Measurements from ENCODE around the gene CDC42BPA. TPM values are rescaled to one million over a fixed set of nuclear protein-coding genes. Genes with fewer than 3 reads are reported as not detected.

CDC42BPA gene
- total and polyA plus RNA-seq, 2 of the 8 experiments (the other 6 are each of a cell fraction or from before 2014, with no cell fraction given), result 7.1 to 28.5 TPM

DNA sequence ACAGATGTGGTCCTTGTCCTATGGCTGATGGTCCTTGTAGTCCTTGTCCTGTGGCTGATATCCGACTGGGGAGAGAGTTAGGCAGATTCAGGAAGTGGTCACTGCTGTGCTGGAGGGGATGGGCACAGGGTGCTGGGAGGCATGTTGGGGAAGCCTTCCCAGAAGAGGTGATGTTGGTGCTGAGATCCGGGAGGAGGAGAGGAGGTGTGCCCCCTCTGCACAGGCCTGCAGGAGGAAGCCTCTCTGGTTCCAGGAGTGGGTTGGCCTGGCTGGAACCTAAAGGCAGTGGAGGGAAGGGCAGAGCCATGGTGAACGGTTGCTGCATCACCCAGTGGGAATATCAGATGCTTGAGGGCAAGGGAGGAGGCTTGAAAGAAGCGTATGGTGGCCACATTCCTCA lies 363.5 kb downstream of the CDC42BPA start:
- no peak for FAIRE-seq
- no peak overlapping the region for H2BK20ac ChIP-seq (ENCODE audit: low read length)
- H3K36me3 ChIP-seq (ENCODE audit: control insufficient read depth in 2 of 4, insufficient read depth in 4 of 4, low read length in 3 of 4), result no peaks in the 10 kb centered on the region
- peaks cover 5 to 34% of the 10 kb centered on the region in 2 experiments for H3K79me2 ChIP-seq (ENCODE audit: control insufficient read depth in 1 of 2, insufficient read depth in 2 of 2, low read length in 2 of 2)
- DNase-seq (ENCODE audit: low read depth in 1 of 2, low spot score in 2 of 2), result no peak
- H3K4me2 ChIP-seq (ENCODE audit: insufficient read depth in 1 of 2, low read depth in 2 of 2, low read length in 2 of 2), result no peak overlapping the region
- H3K4me1 ChIP-seq (replicated peaks in 1 of 4; ENCODE audit: control insufficient read depth in 3 of 4, insufficient read depth in 4 of 4, low read length in 3 of 4), result peaks cover 0 to 4% (median 0%) of the 10 kb centered on the region in 4 experiments; a peak in 3 of 7 replicates
- H3K27me3 ChIP-seq (replicated peaks in 1 of 4; ENCODE audit: control insufficient read depth in 3 of 4, extremely low read depth in 1 of 4, insufficient read depth in 3 of 4, low read length in 3 of 4), result no peaks in the 10 kb centered on the region
- ChIA-PET POLR2A (ENCODE audit: partially characterized antibody) (no interaction called here), CTCF (ENCODE audit: partially characterized antibody) (interaction anchor here (0.6 kb wide), 1 partner anchor 219 kb away, joined by 3 read pairs; no protein-coding TSS in a partner anchor)
- H3K79me1 ChIP-seq (ENCODE audit: low read depth, low read length), result peaks cover 7% of the 10 kb centered on the region; the same call in 1 of the 2 replicates
- H3K56ac ChIP-seq (replicated peaks; ENCODE audit: insufficient read length, low read depth, low read length), result no peak overlapping the region
- no peak overlapping the region for H3K23ac ChIP-seq (ENCODE audit: insufficient read length)
- H2BK5ac ChIP-seq (ENCODE audit: low read depth, low read length), result peak overlapping the region; percentile 44; the same call in 1 of the 2 replicates
- H4K91ac ChIP-seq (replicated peaks; ENCODE audit: insufficient read length, low read length), result peak overlapping the region; percentile 6
- H2AFZ ChIP-seq (ENCODE audit: low read length), result no peak overlapping the region
- H2BK15ac ChIP-seq (ENCODE audit: low read length), result no peak overlapping the region
- H2BK12ac ChIP-seq (ENCODE audit: low read depth, low read length), result no peak overlapping the region
- H3K9me3 ChIP-seq (ENCODE audit: insufficient read depth in 2 of 2, low read depth in 1 of 2, low read length in 1 of 2), result peaks cover 1 to 3% of the 10 kb centered on the region in 2 experiments; a peak in 2 of 4 replicates
- H3K4me3 ChIP-seq (ENCODE audit: extremely low read depth in 1 of 4, insufficient read depth in 2 of 4, low read depth in 3 of 4, low read length in 4 of 4), result no peak overlapping the region
- no peak overlapping the region for H4K8ac ChIP-seq (ENCODE audit: extremely low read depth, insufficient read depth, low read length)
- peaks cover 0 to 2% of the 10 kb centered on the region in 2 experiments for H4K20me1 ChIP-seq (replicated peaks in 1 of 2; ENCODE audit: control insufficient read depth in 1 of 2, insufficient read depth in 2 of 2, low read length in 2 of 2)
- H2BK120ac ChIP-seq (replicated peaks; ENCODE audit: low read depth, low read length), result no peak overlapping the region
- H3K9ac ChIP-seq (replicated peaks in 1 of 4; ENCODE audit: extremely low read depth in 1 of 4, low read depth in 3 of 4, low read length in 3 of 4), result no peak overlapping the region
- no peak overlapping the region for H3K4ac ChIP-seq (replicated peaks; ENCODE audit: insufficient read length, low read depth, low read length)
- no peak overlapping the region for H4K5ac ChIP-seq (ENCODE audit: insufficient read length, low read depth, low read length)
- 83% methylated on average over 4 of the region's 4 CpGs; no CpG with 5 or more reads in 1 of the 2 experiments for WGBS, 2 experiments (ENCODE audit: extremely low coverage in 1 of 2, insufficient coverage in 1 of 2, insufficient read length in 1 of 2, insufficient replicate concordance in 2 of 2, low coverage in 1 of 2, low lambda C conversion rate in 2 of 2, missing lambda C conversion rate in 1 of 2)
- H3K14ac ChIP-seq (ENCODE audit: insufficient read length), result no peak overlapping the region
- H3K23me2 ChIP-seq (ENCODE audit: low read depth, low read length), result no peaks in the 10 kb centered on the region; the same call in 1 of the 2 replicates
- 0 out of 2 replicates have a peak overlapping the region, but pooled peaks have one; percentile 70 for H2AK5ac ChIP-seq (ENCODE audit: low read depth, low read length)
- H3K18ac ChIP-seq (ENCODE audit: extremely low read depth, low read length), result no peak overlapping the region; the same call in 1 of the 2 replicates
- no peak overlapping the region for H3K27ac ChIP-seq (ENCODE audit: low read depth, low read length)
- TF ChIP-seq RFX5 (IDR thresholded peaks at IDR 0.05; ENCODE audit: borderline replicate concordance, low read depth, low read length) (no peak), GABPA (IDR thresholded peaks at IDR 0.05; ENCODE audit: borderline replicate concordance, insufficient read depth, low read length) (no peak), SP1 (IDR thresholded peaks at IDR 0.05; ENCODE audit: low read depth, low read length) (no peak), SIX5 (IDR thresholded peaks at IDR 0.05; ENCODE audit: low read depth, low read length) (no peak), CBX8 (IDR thresholded peaks at IDR 0.05; ENCODE audit: borderline replicate concordance, low read depth, low read length) (no peak)
- TF ChIP-seq, protein P1, sequence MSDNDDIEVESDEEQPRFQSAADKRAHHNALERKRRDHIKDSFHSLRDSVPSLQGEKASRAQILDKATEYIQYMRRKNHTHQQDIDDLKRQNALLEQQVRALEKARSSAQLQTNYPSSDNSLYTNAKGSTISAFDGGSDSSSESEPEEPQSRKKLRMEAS (IDR thresholded peaks at IDR 0.05), result no peak

All from H1 (cell line).